Measurements from ENCODE around the gene TNFRSF1B.

Gene TNFRSF1B

DNA sequence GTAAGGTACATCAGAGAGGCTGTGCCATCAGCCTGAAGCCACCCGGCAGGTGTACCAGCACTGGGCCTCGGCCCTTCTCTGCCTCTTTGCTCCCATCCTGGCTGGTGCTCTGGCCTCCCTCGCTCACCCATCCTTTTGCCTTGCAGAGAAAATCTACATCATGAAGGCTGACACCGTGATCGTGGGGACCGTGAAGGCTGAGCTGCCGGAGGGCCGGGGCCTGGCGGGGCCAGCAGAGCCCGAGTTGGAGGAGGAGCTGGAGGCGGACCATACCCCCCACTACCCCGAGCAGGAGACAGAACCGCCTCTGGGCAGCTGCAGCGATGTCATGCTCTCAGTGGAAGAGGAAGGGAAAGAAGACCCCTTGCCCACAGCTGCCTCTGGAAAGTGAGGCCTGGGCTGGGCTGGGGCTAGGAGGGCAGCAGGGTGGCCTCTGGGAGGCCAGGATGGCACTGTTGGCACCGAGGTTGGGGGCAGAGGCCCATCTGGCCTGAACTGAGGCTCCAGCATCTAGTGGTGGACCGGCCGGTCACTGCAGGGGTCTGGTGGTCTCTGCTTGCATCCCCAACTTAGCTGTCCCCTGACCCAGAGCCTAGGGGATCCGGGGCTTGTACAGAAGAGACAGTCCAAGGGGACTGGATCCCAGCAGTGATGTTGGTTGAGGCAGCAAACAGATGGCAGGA is 24.5 kb upstream of the TNFRSF1B start:
- DNase-seq: no peak

DNA sequence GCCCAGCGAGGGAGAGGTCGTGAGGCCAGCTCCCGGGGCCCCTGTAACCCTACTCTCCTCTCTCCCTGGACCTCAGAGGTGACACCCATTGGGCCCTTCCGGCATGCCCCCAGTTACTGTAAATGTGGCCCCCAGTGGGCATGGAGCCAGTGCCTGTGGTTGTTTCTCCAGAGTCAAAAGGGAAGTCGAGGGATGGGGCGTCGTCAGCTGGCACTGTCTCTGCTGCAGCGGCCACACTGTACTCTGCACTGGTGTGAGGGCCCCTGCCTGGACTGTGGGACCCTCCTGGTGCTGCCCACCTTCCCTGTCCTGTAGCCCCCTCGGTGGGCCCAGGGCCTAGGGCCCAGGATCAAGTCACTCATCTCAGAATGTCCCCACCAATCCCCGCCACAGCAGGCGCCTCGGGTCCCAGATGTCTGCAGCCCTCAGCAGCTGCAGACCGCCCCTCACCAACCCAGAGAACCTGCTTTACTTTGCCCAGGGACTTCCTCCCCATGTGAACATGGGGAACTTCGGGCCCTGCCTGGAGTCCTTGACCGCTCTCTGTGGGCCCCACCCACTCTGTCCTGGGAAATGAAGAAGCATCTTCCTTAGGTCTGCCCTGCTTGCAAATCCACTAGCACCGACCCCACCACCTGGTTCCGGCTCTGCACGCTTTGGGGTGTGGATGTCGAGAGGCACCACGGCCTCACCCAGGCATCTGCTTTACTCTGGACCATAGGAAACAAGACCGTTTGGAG is 23.7 kb upstream of the TNFRSF1B start:
- DNase-seq: no peak

DNA sequence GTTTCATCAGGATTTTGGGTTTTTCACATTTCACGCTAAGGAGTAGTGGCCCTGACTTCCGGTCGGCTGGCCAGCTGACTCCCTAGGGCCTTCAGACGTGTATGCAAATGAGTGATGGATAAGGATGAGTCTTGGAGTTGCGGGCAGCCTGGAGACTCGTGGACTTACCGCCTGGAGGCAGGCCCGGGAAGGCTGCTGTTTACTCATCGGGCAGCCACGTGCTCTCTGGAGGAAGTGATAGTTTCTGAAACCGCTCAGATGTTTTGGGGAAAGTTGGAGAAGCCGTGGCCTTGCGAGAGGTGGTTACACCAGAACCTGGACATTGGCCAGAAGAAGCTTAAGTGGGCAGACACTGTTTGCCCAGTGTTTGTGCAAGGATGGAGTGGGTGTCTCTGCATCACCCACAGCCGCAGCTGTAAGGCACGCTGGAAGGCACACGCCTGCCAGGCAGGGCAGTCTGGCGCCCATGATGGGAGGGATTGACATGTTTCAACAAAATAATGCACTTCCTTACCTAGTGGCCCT is 23.1 kb upstream of the TNFRSF1B start:
- no peak for DNase-seq

DNA sequence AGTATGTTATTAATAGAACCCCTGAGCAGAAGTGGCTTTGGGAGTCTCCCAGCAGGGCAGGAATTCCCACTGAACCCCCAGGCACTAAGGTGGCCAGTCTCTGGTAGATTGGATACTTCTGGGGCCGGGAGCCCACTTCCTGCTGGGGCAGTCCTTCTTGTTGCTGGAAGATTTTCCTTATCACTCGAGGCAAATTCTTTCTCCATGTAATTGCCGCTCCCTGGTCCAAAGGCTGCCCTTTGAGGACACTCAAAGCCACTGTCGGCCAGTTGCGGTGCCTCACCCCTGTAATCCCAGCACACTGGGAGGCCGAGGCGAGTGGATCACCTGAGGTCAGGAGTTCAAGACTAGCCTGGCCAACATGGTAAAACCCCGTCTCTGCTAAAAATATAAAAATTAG is 22.6 kb upstream of the TNFRSF1B start:
- no peak for DNase-seq

GRCh38 chr1:12144969-12145368 is 21.8 kb upstream of the TNFRSF1B start:
- DNase-seq: no peak

GRCh38 chr1:12145616-12146342 is 21.0 kb upstream of the TNFRSF1B start:
- no peak for DNase-seq

DNA sequence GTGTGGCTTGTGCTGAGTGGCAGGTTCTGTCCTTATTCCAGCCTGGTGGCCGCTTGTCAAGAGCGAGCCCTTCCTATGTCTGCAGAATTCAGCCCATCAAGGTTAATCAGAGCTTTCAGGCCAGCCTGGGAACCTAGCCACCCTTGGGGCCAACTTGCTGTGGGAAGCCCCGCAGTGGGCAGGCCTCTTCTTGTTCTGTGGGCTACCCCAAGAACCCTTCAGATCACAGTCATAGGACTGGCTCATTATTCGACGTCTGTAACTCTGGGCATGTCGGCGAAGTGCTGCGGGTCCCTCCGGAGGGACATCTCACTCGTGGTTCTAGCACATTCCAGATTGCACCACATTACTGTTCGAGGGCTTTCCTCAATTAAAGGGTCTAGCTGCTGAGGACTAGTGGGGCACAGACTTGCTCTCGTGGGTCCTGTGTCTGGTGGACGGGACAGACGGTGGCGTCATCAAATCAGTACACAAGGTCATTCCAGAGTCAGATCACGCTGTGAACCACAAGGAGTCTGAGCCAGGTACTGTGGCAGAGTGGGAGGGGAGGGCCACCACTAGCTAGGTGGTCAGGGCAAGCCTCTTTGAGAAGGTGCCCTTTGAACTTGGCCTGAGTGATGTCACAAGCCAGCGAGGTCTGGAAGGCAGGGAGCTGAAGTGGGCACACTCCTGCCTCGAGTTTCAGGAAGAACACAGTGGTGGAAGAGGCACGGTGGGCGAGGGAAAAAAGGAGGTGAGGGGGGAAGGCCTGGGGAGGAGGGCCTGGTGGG is 20.3 kb upstream of the TNFRSF1B start:
- no peak for DNase-seq

- no peak for DNase-seq
Measured at GRCh38 chr1:12147201-12147701, 19.5 kb upstream of the TNFRSF1B start.

- no peak for DNase-seq
Measured at GRCh38 chr1:12148160-12148957, 18.4 kb upstream of the TNFRSF1B start.

GRCh38 chr1:12148958-12149790 is 17.6 kb upstream of the TNFRSF1B start:
- no peak for DNase-seq

DNA sequence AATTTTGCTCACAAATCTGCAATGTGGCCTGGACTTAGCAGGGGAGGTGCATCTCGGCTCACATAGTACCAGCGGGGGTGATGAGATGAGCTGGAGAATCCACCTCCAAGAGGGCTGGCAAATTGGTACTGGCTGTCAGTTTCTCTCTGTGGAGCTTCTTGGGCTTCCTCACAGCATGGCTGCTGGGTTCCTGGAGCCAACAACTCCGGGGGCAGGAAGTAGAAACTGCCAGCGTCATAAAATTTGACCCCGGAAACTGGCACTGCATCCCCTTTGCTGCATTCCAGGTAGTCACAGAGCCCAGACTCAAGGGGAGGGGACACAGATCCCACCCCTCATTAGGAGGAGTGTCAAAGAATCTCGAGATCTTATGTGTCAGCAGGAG is 17.0 kb upstream of the TNFRSF1B start:
- no peak for DNase-seq

- peak; percentile 57 for DNase-seq
Measured at GRCh38 chr1:12150456-12151200, 16.2 kb upstream of the TNFRSF1B start.

GRCh38 chr1:12151465-12151864 is 15.3 kb upstream of the TNFRSF1B start:
- DNase-seq: no peak

DNA sequence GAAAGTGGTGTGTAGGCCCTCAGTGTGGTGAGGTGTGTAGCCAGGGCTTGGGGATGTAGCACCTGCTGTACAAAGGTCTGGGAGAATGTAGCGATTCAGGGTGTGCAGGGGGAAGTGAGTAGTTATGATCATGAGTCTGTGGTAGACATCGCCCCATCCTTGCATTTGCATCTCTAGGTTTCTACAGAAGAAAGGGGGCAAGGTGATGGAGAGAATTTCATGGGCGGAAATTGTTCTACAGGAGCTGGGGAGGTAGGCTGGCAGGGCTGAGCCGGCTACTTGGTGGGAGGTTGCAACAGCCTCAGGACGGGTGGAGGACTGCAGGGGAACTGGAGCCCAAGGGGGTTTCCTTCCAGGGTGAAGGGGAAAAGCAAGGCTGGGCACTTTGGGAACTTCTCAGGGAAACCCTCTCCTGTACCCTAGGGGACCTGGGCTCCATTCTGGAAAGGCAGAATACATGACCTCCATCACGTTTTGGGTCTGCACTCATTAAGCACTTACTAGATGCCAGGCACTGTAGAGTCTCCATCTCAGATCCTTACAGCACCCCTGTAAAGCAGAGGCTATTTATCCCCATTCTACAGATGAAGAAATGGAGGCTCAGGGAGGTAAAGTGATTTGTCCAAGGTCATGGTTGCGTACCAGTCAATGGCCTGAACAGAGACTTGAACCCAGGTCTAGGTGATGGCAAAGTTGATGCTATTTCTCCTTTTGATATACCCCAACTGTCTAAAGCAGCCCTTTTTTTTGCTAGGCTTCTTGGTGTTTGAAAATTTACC is 14.5 kb upstream of the TNFRSF1B start:
- DNase-seq: no peak

- DNase-seq: peak; percentile 63
Measured at GRCh38 chr1:12153181-12153785, 13.5 kb upstream of the TNFRSF1B start.

- DNase-seq: no peak
Measured at GRCh38 chr1:12155328-12155727, 11.5 kb upstream of the TNFRSF1B start.

- peak; percentile 66 for DNase-seq
Measured at GRCh38 chr1:12157366-12158231, 9.2 kb upstream of the TNFRSF1B start.

Data from CD4-positive, alpha-beta T cell treated with Interleukin-12 subunit alpha and Interleukin-12 subunit beta, for 1 hour (primary cell).